Inferior parietal cortex (tissue), 1 donor: ENCODE data around the gene SLC9C2.
"Not testable (repeated sequence)": the region's sequence is repeated elsewhere in the genome, so short reads cannot be mapped to it uniquely, and the experiment has no call there.

Experiments
- DNase-seq: peaks from one replicate; pipeline ENCODE4 v3.0.0-alpha.2; 2016; ENCODE audit errors: extremely low spot score

The SLC9C2 gene

DNA sequence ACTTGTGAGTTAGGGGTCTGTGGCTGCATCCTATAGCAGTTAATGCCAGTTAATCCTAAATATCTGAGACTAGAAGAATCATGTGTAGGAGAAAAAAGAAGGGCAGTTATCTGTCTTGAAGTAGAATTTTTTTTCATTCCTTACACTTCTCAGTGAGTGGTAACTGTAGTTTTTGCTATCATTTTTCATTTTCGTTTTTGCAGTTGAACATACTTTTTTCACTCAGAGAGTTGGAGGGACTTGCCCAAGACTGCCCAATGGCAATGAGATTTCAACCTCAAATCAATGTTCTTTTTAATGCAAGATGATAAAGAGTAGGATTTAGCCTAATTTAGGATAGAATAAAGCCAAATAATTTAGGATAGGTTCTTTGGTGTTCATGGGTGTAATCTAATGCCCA, 120.2 kb downstream of the SLC9C2 start:
- no peak for DNase-seq

- no peak for DNase-seq
Observed at GRCh38 chr1:173481195-173481772, 121.6 kb downstream of the SLC9C2 start.

DNA sequence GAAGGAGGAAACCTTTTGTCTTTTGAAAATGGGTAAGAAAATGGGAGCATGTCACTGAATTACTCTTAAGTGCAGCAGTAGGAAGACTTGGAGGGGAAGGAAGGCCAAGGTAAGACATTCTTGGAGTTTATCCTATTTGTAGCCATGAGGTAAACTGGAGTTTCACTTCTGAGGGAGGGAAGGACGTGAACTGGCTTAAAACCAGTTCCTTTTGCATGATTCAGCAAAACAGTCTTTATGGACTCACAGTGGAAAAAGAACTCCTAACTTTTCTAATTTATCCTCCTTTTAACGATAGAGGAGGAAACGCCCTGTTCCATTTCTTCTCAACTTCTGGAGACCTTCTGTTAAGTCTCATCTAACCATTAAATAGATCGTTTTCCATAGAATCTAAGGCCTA, 123.2 kb downstream of the SLC9C2 start:
- no peak for DNase-seq

GRCh38 chr1:173478094-173478674, 124.7 kb downstream of the SLC9C2 start:
- DNase-seq: peak; percentile 58

DNA sequence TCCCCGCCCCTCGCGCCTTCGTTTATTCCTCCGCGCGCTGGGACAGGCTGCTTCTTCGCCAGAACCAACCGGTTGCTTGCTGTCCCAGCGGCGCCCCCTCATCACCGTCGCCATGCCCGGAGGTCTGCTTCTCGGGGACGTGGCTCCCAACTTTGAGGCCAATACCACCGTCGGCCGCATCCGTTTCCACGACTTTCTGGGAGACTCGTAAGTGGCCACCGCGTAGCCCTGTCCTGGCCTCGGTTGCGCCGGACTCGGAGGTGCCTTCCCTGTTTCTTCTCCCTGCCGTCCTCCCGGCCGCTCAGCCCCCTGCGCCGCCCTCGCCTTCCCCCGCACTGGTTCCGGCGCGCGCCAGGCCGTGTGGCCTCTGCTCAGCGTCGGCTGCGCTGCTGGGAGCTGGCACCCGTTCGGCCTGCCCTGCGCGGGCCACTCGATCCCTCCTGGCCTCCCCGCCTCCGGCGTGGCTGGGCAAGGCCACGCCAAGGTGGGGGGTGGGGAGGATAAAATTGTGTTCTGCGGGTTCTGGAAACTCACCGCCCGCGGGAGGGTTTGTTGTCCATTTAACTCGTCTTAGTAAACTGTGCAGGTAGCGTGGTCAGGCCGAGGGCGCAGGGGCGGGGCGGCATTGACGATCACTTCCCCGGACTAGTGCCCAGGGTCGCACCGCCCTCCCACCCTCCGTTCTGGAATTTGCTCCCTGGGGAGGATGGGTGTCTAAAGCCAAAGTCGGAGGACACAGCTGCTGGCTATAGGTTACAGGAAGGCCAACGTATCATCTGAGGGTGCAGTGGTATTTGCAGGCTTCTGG, 125.4 kb downstream of the SLC9C2 start, which contains the start of gene PRDX6:
Gene PRDX6 (plus strand): TSS at position 50 of the 808 bp plus-strand sequence. CDS start 63 bp downstream, at position 113.
- DNase-seq: peak; percentile 74

GRCh38 chr1:173476665-173477285, 126.1 kb downstream of the SLC9C2 start:
- DNase-seq: peak; percentile 94

GRCh38 chr1:173476197-173476664, 126.6 kb downstream of the SLC9C2 start:
- DNase-seq: no peak

DNA sequence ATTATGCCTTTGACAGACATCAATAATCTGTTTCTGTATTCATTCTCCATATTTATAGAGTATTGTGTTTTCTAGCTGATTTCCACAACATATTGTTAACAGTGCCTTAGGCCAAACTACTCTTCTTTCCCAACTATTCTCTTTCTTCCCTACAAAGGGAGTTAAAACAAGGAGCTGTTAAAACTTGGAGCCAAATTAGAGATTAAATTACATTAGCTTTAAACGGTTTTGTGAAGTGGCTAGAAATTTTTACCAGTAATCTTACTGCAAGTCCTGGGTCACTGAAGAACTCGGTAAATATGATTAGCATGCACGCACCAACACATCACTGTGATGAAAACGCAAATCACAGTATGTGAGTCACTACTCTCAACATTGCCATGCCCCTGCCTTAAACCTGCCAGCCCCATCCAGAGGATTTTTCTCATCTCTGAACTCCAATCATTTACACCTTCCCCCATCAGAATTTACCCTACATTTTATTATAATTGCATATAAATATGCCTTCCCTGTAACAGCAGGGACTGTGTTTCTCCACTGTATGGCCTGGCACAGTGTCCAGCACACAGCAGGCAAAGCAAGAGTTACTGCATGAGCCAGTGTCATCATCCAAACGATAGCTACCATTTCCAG, 127.2 kb downstream of the SLC9C2 start:
- no peak for DNase-seq

GRCh38 chr1:173474780-173475421, 128.0 kb downstream of the SLC9C2 start:
- DNase-seq: not testable (repeated sequence)

- DNase-seq: no peak
Observed at GRCh38 chr1:173474097-173474779, 128.6 kb downstream of the SLC9C2 start.

- DNase-seq: no peak
Observed at GRCh38 chr1:173473599-173474011, 129.3 kb downstream of the SLC9C2 start.

GRCh38 chr1:173470608-173471007, 132.3 kb downstream of the SLC9C2 start:
- DNase-seq: no peak

- no peak for DNase-seq
Observed at GRCh38 chr1:173469656-173470055, 133.2 kb downstream of the SLC9C2 start.

DNA sequence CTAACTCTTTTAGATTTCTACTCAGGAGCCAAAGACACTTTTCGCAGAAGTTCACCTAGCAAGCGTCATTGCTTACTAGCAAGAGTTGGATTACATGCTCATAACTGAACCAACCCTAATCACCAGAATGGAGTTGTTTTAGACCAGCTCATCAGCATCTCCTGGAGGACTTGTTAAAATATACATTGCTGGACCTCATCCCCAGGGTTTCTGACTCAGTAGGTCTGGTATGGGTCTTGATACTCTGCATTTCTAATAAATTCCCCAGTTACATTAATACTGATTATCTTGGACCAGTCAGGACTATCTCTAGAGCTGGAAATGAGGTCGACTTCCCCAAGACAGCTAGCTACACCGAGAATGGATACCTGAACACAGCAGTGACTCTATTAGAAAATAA, 135.4 kb downstream of the SLC9C2 start:
- DNase-seq: no peak

DNA sequence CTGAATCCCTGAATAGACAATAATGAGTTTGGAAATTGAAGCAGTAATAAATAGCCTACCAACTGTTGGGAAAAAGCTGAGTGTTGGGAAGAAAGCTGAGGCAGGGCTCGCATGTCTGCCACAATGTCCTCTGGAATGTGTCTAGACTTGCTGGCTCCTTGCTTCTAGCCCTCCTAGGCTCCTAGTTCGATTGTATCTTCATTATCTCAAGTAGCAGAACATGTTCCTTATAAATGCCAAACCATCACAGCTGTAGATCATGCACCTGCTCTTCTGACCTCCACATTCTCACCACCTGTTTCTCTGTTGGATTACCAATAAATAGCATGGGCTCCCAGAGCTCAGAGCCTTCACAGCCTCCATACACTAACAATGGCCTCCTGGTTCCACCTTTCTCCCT, 138.7 kb downstream of the SLC9C2 start:
- not testable (repeated sequence) for DNase-seq

GRCh38 chr1:173462666-173463065, 140.2 kb downstream of the SLC9C2 start:
- DNase-seq: not testable (repeated sequence)

- no peak for DNase-seq
Observed at GRCh38 chr1:173459885-173460284, 143.0 kb downstream of the SLC9C2 start.

DNA sequence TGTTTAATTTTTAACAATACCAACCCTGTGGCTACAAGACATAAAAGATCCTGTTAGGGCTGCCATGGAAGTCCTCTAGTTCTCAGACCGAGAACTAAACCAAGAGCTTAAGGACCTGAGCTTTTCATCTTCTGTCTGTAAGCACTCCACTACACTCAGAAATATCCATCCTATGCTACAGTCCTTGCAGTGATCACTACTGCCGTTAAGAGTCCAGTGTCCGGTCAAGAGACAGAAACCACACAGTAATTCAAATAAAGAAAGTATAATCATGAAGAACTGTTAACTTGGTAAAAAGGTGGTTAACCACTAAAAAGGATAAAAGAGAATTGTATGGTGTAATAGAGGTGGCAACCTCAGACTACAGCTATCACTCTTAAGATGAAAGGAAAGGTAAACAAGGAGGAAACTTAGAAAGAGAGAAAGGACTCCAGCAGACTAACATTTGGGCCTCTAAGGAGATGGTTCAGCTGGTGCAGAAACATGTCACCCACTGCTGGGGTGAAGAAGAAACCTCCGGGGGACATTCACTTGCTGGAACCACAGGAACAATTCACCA, 147.8 kb downstream of the SLC9C2 start:
- DNase-seq: no peak

DNA sequence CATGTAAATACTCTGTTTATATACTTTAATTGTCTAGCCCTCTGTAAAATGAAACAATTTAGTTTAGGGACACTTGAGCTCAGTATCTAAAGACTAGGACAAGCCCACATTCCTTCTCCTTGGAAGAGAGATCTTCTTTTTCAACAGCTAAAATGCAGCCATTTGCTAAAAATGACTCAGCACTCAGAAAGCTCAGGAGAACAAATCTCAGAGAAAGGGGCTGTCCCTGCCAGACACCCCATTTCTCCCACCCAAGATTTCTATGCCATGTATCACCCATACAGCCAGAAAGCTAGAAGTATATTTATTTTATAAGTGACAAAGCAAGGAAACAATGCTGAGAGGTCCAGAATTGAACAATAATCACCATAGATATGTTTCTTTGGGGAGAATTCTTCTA, 148.9 kb downstream of the SLC9C2 start:
- no peak for DNase-seq

DNA sequence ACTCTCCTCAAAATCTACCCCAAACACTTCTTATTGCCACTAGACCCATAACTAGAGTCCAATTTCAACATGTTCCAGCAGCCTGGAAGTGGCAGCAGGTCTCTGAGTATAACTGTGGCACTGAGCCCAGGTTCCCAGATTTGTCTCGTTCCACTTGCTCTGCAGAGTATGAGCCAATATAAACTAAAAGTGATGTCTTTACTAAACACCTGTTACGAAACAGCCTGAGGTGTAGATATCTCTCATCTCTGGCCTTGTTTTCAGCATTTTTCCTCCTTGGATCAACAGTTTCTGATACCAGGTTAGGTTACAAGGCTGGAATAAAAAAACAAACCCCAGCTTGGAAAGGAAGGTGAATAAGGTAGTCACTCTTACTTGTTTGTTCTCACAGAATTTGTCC, 150.9 kb downstream of the SLC9C2 start:
- DNase-seq: no peak
